K562 (cell line): ENCODE results near the gene SPIN1. TPM values are rescaled to one million over a fixed set of nuclear protein-coding genes. Genes with fewer than 3 reads are reported as not detected.

Experiments
- ATAC-seq: fragments of 200-7000 bp; cut with Tn5 transposase; 3 replicates; pipeline ENCODE4 v1.9.1; 2020; ENCODE audit warnings: moderate library complexity
- BruUV-seq: library from RNA; stranded (reverse); fragments of 400-500 nt; replicated peaks from 2 replicates; lab custom pipeline; 2021; lab: Mats Ljungman, UMichigan
- CTCF ChIA-PET: fragments of 300-600 bp; formaldehyde crosslinking; extraction: SDS; loops from one replicate; lab custom pipeline; 2021; ENCODE audit warnings: low intra/inter-chr PET ratio; lab: Yijun Ruan, JAX
- POLR2A ChIA-PET: fragments of 300-600, 350-650 bp; sonication (Branson Sonifier 250); formaldehyde crosslinking; extraction: SDS; loops from one replicate; lab custom pipeline; 2021; ENCODE audit warnings: antibody characterized with exemption, inconsistent platforms; lab: Yijun Ruan, JAX
- DNase-seq, 4 experiments: peaks; one replicate each; pipeline versions ENCODE4 v3.0.0 to v3.0.0-alpha.2; 2011 to 2018; ENCODE audit warnings: low spot score in 3 of 4, mixed read lengths in 3 of 4; ENCODE audit errors: extremely low read depth in 1 of 4
- FAIRE-seq: peaks from 2 replicates; lab custom pipeline; 2011; peaks lifted over from hg19 to GRCh38; lab: Jason Lieb, UNC
- H2AFZ ChIP-seq: 2 replicates; pipeline ENCODE4 v1.6.0; 2011; ENCODE audit warnings: low read depth, low read length, control low read depth, inconsistent platforms
- H3K27ac ChIP-seq: fragments of 200-600 bp; 3 replicates; pipeline ENCODE4 v1.8.0; 2011; ENCODE audit warnings: low read depth, mild to moderate bottlenecking, control low read depth, inconsistent platforms, low read length, moderate library complexity, mixed read lengths; ENCODE audit errors: extremely low read depth
- H3K27me3 ChIP-seq, 2 experiments: fragments of 300-600 bp in 1 of 2; 2 replicates in 1 of 2; 3 replicates in 1 of 2; pipeline versions ENCODE4 v1.6.0 to v1.8.0; 2011; ENCODE audit warnings: inconsistent platforms in 2 of 2, low read length in 2 of 2, mild to moderate bottlenecking in 1 of 2, mixed read lengths in 1 of 2, moderate library complexity in 1 of 2; ENCODE audit not compliant: control insufficient read depth in 2 of 2, insufficient read depth in 2 of 2
- H3K36me3 ChIP-seq: fragments of 300-600 bp; 3 replicates; pipeline ENCODE4 v1.8.0; 2011; ENCODE audit warnings: mild to moderate bottlenecking, low read length, inconsistent platforms; ENCODE audit not compliant: control insufficient read depth, insufficient read depth
- H3K4me1 ChIP-seq, 2 experiments: fragments of 200-600 bp in 1 of 2; replicated peaks in 1 of 2; 2 replicates in 1 of 2; 3 replicates in 1 of 2; pipeline versions ENCODE4 v1.5.1 to v1.8.0; 2011; ENCODE audit warnings: inconsistent platforms in 2 of 2, low read length in 2 of 2, mild to moderate bottlenecking in 1 of 2, mixed read lengths in 1 of 2, moderate library complexity in 1 of 2; ENCODE audit not compliant: control insufficient read depth in 2 of 2, insufficient read depth in 2 of 2
- H3K4me2 ChIP-seq: 2 replicates; pipeline ENCODE4 v1.6.1; 2011; ENCODE audit warnings: low read length, control low read depth, inconsistent platforms, mixed read lengths; ENCODE audit not compliant: insufficient read depth
- H3K4me3 ChIP-seq: fragments of 200-600 bp; sonication (generic), shearing (Covaris generic); 2 replicates; pipeline ENCODE4 v1.5.1; 2016; ENCODE audit warnings: control low read depth, inconsistent platforms
- H3K79me2 ChIP-seq: fragments of 200-600 bp; 3 replicates; pipeline ENCODE4 v1.8.0; 2011; ENCODE audit warnings: low read length, inconsistent platforms; ENCODE audit not compliant: control insufficient read depth, insufficient read depth
- H3K9ac ChIP-seq, 2 experiments: 2 replicates each; pipeline versions ENCODE4 v1.6.0 to v1.6.1; 2011; ENCODE audit warnings: low read depth in 2 of 2, low read length in 2 of 2, control low read depth in 1 of 2, inconsistent platforms in 1 of 2, mild to moderate bottlenecking in 1 of 2, mixed read lengths in 1 of 2; ENCODE audit not compliant: insufficient read depth in 1 of 2
- H3K9me1 ChIP-seq: one replicate; pipeline ENCODE4 v1.6.0; 2011; ENCODE audit warnings: inconsistent platforms, mild to moderate bottlenecking, low read length, moderate library complexity; ENCODE audit not compliant: control insufficient read depth, insufficient read depth
- H3K9me3 ChIP-seq: replicated peaks from 2 replicates; pipeline ENCODE4 v1.5.1; 2011; ENCODE audit warnings: low read depth, low read length, inconsistent platforms; ENCODE audit not compliant: control insufficient read depth, insufficient read depth
- H4K20me1 ChIP-seq: replicated peaks from 2 replicates; pipeline ENCODE4 v1.6.1; 2011; ENCODE audit warnings: low read length, inconsistent platforms, mixed read lengths; ENCODE audit not compliant: control insufficient read depth, insufficient read depth
- CBFA2T2 ChIP-seq: fragments of 450-650 bp; conservative IDR thresholded peaks from 2 replicates; pipeline ENCODE4 v1.6.1; 2017; ENCODE audit warnings: mild to moderate bottlenecking
- CBX1 ChIP-seq: sonication (generic); IDR thresholded peaks from 2 replicates; pipeline ENCODE4 v1.6.1; 2016; ENCODE audit warnings: antibody characterized with exemption, low read depth, mild to moderate bottlenecking
- FOSL1 ChIP-seq: fragments of 200-800 bp; sonication (Bioruptor generic); conservative IDR thresholded peaks from 2 replicates; pipeline ENCODE4 v1.6.1; 2016; ENCODE audit warnings: missing genetic modification characterization, missing compliant biosample characterization
- HNRNPUL1 ChIP-seq: fragments of 200-400 bp; formaldehyde crosslinking; IDR thresholded peaks from 2 replicates; pipeline ENCODE4 v1.6.1; 2017; ENCODE audit warnings: low read length
- LARP7 ChIP-seq: fragments of 450-650 bp; IDR thresholded peaks from 2 replicates; pipeline ENCODE4 v1.6.1; 2016
- LEF1 ChIP-seq: fragments of 450-650 bp; IDR thresholded peaks from 2 replicates; pipeline ENCODE4 v1.6.1; 2016; ENCODE audit warnings: mild to moderate bottlenecking
- MCM2 ChIP-seq: fragments of 450-650 bp; IDR thresholded peaks from 2 replicates; pipeline ENCODE4 v1.6.1; 2017; ENCODE audit warnings: low read depth, mild to moderate bottlenecking
- MCM3 ChIP-seq: fragments of 450-650 bp; IDR thresholded peaks from 2 replicates; pipeline ENCODE4 v1.6.1; 2016
- SRSF3 ChIP-seq: fragments of 200-400 bp; formaldehyde crosslinking; IDR thresholded peaks from 2 replicates; pipeline ENCODE4 v1.6.1; 2016; ENCODE audit warnings: mild to moderate bottlenecking, low read length, moderate library complexity; ENCODE audit not compliant: insufficient read depth
- ZNF165 ChIP-seq: fragments of 250-450 bp; sonication (Bioruptor Pico); IDR thresholded peaks from 2 replicates; pipeline ENCODE4 v1.4.0; 2020; ENCODE audit warnings: borderline replicate concordance
- ZNF644 ChIP-seq: fragments of 200-800 bp; sonication (Bioruptor generic); IDR thresholded peaks from 2 replicates; pipeline ENCODE4 v1.6.1; 2016; ENCODE audit warnings: low read depth, missing genetic modification characterization, missing compliant biosample characterization
- WGBS: fragments of 100-300 bp; shearing (Covaris generic); methylation state at CpG from one replicate; pipeline ENCODE4 v1.1.6; 2016; ENCODE audit warnings: low coverage, mixed read lengths; ENCODE audit not compliant: insufficient coverage; ENCODE audit errors: missing lambda C conversion rate; 5-methylcytosine and 5-hydroxymethylcytosine counted together
- in situ Hi-C: fragments of 300-500 bp; cut with MboI; formaldehyde crosslinking; loops from 4 replicates; pipeline ENCODE4 v1.15.0; 2018; ENCODE audit warnings: inconsistent platforms, mixed read lengths
- intact Hi-C: fragments of 100-400 bp; cut with micrococcal nuclease; formaldehyde crosslinking; loops from 2 replicates; pipeline ENCODE4 v1.14.2; 2022
- polyA plus RNA-seq, 8 experiments: library from polyadenylated mRNA; depleted of rRNA in 4 of 8; stranded (reverse) in 5 of 8; unstranded in 3 of 8; fragments of >200 nt; fragmentation: Nextera tagmentation in 2 of 8; fragmentation: Illumina TruSeq in 1 of 8; extraction: Ambion mirVana in 2 of 8; extraction: Trizol in 1 of 8; gene quantifications; 2 replicates each; pipeline versions ENCODE4 v1.2.1 to v1.2.3, GENCODE V29; 2011 to 2014; ENCODE audit warnings: inconsistent platforms in 1 of 8, missing spikeins in 1 of 8
- total RNA-seq, 7 experiments: library from RNA; depleted of rRNA in 6 of 7; stranded (reverse); fragments of >200 nt in 6 of 7; fragmentation: Illumina TruSeq in 2 of 7; extraction: Trizol in 2 of 7; gene quantifications; 2 replicates each; pipeline versions ENCODE4 v1.2.1 to v1.2.3, GENCODE V29; 2011 to 2021; ENCODE audit warnings: low replicate concordance in 1 of 7
- TF ChIP-seq, protein P1 (sequence below): fragments of 250-450 bp; sonication (Bioruptor Pico); IDR thresholded peaks from 2 replicates; pipeline ENCODE4 v1.8.0; 2021; ENCODE audit warnings: moderate library complexity, mild to moderate bottlenecking, inconsistent platforms
- TF ChIP-seq, protein P2 (sequence below): fragments of 450-650 bp; conservative IDR thresholded peaks from 2 replicates; pipeline ENCODE4 v1.6.1; 2016; ENCODE audit warnings: missing genetic modification characterization, low read depth, mild to moderate bottlenecking, control low read depth, missing compliant biosample characterization
- TF ChIP-seq, protein P3 (sequence below): fragments of 250-450 bp; sonication (Bioruptor Pico); IDR thresholded peaks from 2 replicates; pipeline ENCODE4 v1.4.0; 2020; ENCODE audit warnings: mild to moderate bottlenecking

The SPIN1 gene
- total and polyA plus RNA-seq, 9 of the 15 experiments (the other 6 are each of a cell fraction or from before 2014, with no cell fraction given), result 7.4 to 25.7 (median 15.6) TPM

DNA sequence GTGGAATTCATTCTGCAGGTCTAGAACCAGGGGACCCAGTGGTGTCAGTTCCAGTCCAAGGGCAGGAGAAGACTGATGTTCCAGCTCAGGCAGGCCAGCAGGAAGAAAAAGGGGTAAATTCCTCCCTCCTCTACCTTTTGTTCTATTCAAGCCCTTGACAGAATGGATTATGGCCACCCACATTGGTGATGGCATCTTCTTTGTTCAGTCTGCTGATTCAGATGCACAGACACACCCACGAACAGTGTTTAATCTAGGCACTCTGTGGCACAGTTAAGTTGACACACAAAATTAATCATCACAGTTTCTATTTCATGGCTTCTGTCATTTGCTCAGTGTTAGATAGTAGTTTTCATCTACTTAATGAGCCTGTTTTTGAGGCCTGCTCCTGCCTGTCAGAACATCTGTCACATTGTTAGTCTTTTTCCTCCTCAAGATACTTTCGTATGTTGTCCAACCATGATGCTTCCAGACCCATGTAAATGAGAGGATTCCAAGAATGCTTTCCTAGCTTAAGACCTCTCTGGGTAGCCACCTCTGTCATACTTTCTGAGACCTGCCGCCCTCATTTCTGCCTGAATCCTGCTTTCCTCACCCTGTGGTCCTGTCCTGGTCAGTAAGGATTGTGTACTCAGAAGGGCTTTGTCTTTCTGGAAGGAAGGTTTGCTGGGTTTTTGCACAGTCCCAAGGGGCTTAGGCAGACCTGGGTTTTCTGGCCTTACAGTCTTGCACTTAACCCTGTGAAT, 72.5 kb downstream of the SPIN1 start:
- ATAC-seq (no peak), DNase-seq (no peak)
- intact Hi-C loops, result no loop called here

More for the DNA sequence above, 72.5 kb downstream of the SPIN1 start:
- 100% methylated on average over 3 of the region's 3 CpGs for whole genome bisulfite sequencing
- H3K79me2 ChIP-seq, result no peaks in the 10 kb centered on the region
- no peak for FAIRE-seq
- 0 out of 3 replicates have a peak, but pooled peaks cover 5% of the 10 kb centered on the region for H3K36me3 ChIP-seq
- no peak overlapping the region for H3K27ac ChIP-seq
- no peaks in the 10 kb centered on the region for H3K9me1 ChIP-seq
- H2AFZ ChIP-seq, result no peak overlapping the region
- no peak overlapping the region for H3K4me3 ChIP-seq
- no peaks in the 10 kb centered on the region for H3K9me3 ChIP-seq
- no peak overlapping the region for H3K4me2 ChIP-seq
- H3K9ac ChIP-seq, result no peak overlapping the region
- ChIA-PET CTCF (no interaction called here), POLR2A (no interaction called here)
- TF ChIP-seq ZNF644 (tag), result no peak
- no peak for TF ChIP-seq MCM3
- no peak for TF ChIP-seq LEF1
- TF ChIP-seq, protein P1, sequence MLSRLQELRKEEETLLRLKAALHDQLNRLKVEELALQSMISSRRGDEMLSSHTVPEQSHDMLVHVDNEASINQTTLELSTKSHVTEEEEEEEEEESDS (CRISPR knock-in tag), result no peak
- TF ChIP-seq LARP7, result no peak
- TF ChIP-seq HNRNPUL1, result no peak
- TF ChIP-seq CBX1, result no peak
- no peak for TF ChIP-seq MCM2
- TF ChIP-seq FOSL1 (tag), result no peak
- TF ChIP-seq, protein P2, sequence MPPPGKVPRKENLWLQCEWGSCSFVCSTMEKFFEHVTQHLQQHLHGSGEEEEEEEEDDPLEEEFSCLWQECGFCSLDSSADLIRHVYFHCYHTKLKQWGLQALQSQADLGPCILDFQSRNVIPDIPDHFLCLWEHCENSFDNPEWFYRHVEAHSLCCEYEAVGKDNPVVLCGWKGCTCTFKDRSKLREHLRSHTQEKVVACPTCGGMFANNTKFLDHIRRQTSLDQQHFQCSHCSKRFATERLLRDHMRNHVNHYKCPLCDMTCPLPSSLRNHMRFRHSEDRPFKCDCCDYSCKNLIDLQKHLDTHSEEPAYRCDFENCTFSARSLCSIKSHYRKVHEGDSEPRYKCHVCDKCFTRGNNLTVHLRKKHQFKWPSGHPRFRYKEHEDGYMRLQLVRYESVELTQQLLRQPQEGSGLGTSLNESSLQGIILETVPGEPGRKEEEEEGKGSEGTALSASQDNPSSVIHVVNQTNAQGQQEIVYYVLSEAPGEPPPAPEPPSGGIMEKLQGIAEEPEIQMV (tag), result no peak
- TF ChIP-seq, protein P3, sequence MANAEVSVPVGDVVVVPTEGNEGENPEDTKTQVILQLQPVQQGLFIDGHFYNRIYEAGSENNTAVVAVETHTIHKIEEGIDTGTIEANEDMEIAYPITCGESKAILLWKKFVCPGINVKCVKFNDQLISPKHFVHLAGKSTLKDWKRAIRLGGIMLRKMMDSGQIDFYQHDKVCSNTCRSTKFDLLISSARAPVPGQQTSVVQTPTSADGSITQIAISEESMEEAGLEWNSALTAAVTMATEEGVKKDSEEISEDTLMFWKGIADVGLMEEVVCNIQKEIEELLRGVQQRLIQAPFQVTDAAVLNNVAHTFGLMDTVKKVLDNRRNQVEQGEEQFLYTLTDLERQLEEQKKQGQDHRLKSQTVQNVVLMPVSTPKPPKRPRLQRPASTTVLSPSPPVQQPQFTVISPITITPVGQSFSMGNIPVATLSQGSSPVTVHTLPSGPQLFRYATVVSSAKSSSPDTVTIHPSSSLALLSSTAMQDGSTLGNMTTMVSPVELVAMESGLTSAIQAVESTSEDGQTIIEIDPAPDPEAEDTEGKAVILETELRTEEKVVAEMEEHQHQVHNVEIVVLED (CRISPR knock-in tag), result no peak
- TF ChIP-seq CBFA2T2, result no peak
- TF ChIP-seq SRSF3, result no peak
- TF ChIP-seq ZNF165 (CRISPR knock-in tag), result no peak
- H3K27me3 ChIP-seq, result no peaks in the 10 kb centered on the region
- no TSS peak for BruUV-seq
- in situ Hi-C loops, result no loop called here
- H4K20me1 ChIP-seq, result no peaks in the 10 kb centered on the region
- H3K4me1 ChIP-seq, result no peaks in the 10 kb centered on the region
